AG09309 (cell line): ENCODE measurements around the gene ARHGAP30.

ENCODE experiments used
- DNase-seq: peaks from one replicate; pipeline ENCODE4 v3.0.0-alpha.2; 2010; ENCODE audit warnings: low read depth
- H3K4me3 ChIP-seq: 2 replicates; pipeline ENCODE4 v1.5.1; 2011; ENCODE audit warnings: mild to moderate bottlenecking, low read depth, low read length, moderate library complexity; ENCODE audit not compliant: control insufficient read depth
- CTCF ChIP-seq: IDR thresholded peaks from 2 replicates; pipeline ENCODE4 v1.5.1; 2011; ENCODE audit warnings: mild to moderate bottlenecking, low read depth, low read length, inconsistent platforms; ENCODE audit not compliant: insufficient read depth, control insufficient read depth; ENCODE audit errors: missing control alignments

ARHGAP30 gene

GRCh38 chr1:161096015-161096414 lies 26.3 kb upstream of the ARHGAP30 start:
- no peak overlapping the region for H3K4me3 ChIP-seq
- no peak for DNase-seq
- no peak for TF ChIP-seq CTCF

- no peak for DNase-seq
- TF ChIP-seq CTCF: no peak
- no peak overlapping the region for H3K4me3 ChIP-seq
Measured at GRCh38 chr1:161095230-161095629, 25.5 kb upstream of the ARHGAP30 start.

GRCh38 chr1:161094481-161094880 lies 24.8 kb upstream of the ARHGAP30 start:
- no peak for TF ChIP-seq CTCF
- no peak overlapping the region for H3K4me3 ChIP-seq
- DNase-seq: no peak

GRCh38 chr1:161092621-161093028 lies 22.9 kb upstream of the ARHGAP30 start:
- TF ChIP-seq CTCF: no peak
- DNase-seq: no peak
- no peak overlapping the region for H3K4me3 ChIP-seq

- no peak for DNase-seq
- no peak overlapping the region for H3K4me3 ChIP-seq
- TF ChIP-seq CTCF: no peak
Measured at GRCh38 chr1:161091796-161092507, 22.3 kb upstream of the ARHGAP30 start.

- TF ChIP-seq CTCF: no peak
- no peak for DNase-seq
- no peak overlapping the region for H3K4me3 ChIP-seq
Measured at GRCh38 chr1:161091093-161091492, 21.4 kb upstream of the ARHGAP30 start.
